SK-N-SH (cell line): ENCODE measurements around the gene PRR23A. TPM values are rescaled to one million over a fixed set of nuclear protein-coding genes. Genes with fewer than 3 reads are reported as not detected.

Experiments used
- CTCF ChIA-PET: fragments of 300-600, 350-600 bp; formaldehyde crosslinking; extraction: SDS; loops from one replicate; lab custom pipeline; 2021; lab: Yijun Ruan, JAX
- POLR2A ChIA-PET: fragments of 350-600 bp; sonication (Branson Sonifier 250); formaldehyde crosslinking; extraction: SDS; loops from one replicate; lab custom pipeline; 2020; ENCODE audit warnings: antibody characterized with exemption, inconsistent platforms; lab: Yijun Ruan, JAX
- DNase-seq: peaks from one replicate; pipeline ENCODE4 v3.0.0; 2012
- H2AFZ ChIP-seq: fragments of 200-600 bp; sonication (generic); 2 replicates; pipeline ENCODE4 v1.8.1; 2016; ENCODE audit warnings: antibody characterized with exemption, mild to moderate bottlenecking, low read depth
- H3F3A ChIP-seq: fragments of 200-600 bp; sonication (generic); replicated peaks from 2 replicates; pipeline ENCODE3; 2016; ENCODE audit warnings: antibody characterized with exemption, mild to moderate bottlenecking; ENCODE audit not compliant: insufficient read depth
- H3K27ac ChIP-seq, 2 experiments: fragments of 200-500 bp in 1 of 2; fragments of 200-600 bp in 1 of 2; sonication (Bioruptor generic) in 1 of 2; sonication (generic), shearing (Covaris generic) in 1 of 2; 2 replicates each; pipeline versions ENCODE4 v1.5.1 to v1.6.1; 2014 to 2016; ENCODE audit warnings: low read depth in 2 of 2, inconsistent platforms in 1 of 2, low read length in 1 of 2, mild to moderate bottlenecking in 1 of 2, mixed read lengths in 1 of 2
- H3K27me3 ChIP-seq: fragments of 200-600 bp; sonication (generic), shearing (Covaris generic); 2 replicates; pipeline ENCODE4 v1.6.1; 2016; ENCODE audit warnings: mixed run types; ENCODE audit not compliant: insufficient read depth
- H3K36me3 ChIP-seq, 2 experiments: fragments of 200-500 bp in 1 of 2; fragments of 200-600 bp in 1 of 2; sonication (Bioruptor generic) in 1 of 2; sonication (generic) in 1 of 2; replicated peaks in 1 of 2; 2 replicates each; pipeline versions ENCODE3 to v1.5.1; 2014 to 2016; ENCODE audit warnings: low read length in 1 of 2, mild to moderate bottlenecking in 1 of 2; ENCODE audit not compliant: insufficient read depth in 2 of 2, control insufficient read depth in 1 of 2
- H3K4me1 ChIP-seq, 2 experiments: fragments of 200-500 bp in 1 of 2; fragments of 200-600 bp in 1 of 2; sonication (Bioruptor generic) in 1 of 2; sonication (generic), shearing (Covaris generic) in 1 of 2; 2 replicates each; pipeline versions ENCODE4 v1.5.1 to v1.6.1; 2014 to 2016; ENCODE audit warnings: low read depth in 1 of 2, low read length in 1 of 2, mixed run types in 1 of 2; ENCODE audit not compliant: insufficient read depth in 2 of 2, control insufficient read depth in 1 of 2
- H3K4me2 ChIP-seq: fragments of 200-600 bp; sonication (generic), shearing (Covaris generic); 2 replicates; pipeline ENCODE4 v1.6.1; 2017; ENCODE audit warnings: mixed run types
- H3K4me3 ChIP-seq, 2 experiments: fragments of 200-500 bp in 1 of 2; fragments of 200-600 bp in 1 of 2; sonication (Bioruptor generic) in 1 of 2; sonication (generic), shearing (Covaris generic) in 1 of 2; 2 replicates each; pipeline versions ENCODE4 v1.5.1 to v1.8.1; 2014 to 2016; ENCODE audit warnings: low read depth in 2 of 2, inconsistent platforms in 1 of 2, low read length in 1 of 2, mild to moderate bottlenecking in 1 of 2, mixed read lengths in 1 of 2, moderate library complexity in 1 of 2
- H3K79me2 ChIP-seq: fragments of 200-600 bp; sonication (generic); 2 replicates; pipeline ENCODE4 v1.8.1; 2017; ENCODE audit warnings: mild to moderate bottlenecking; ENCODE audit not compliant: insufficient read depth
- H3K9ac ChIP-seq: fragments of 200-600 bp; sonication (generic); 2 replicates; pipeline ENCODE4 v1.6.1; 2017; ENCODE audit warnings: mixed run types
- H3K9me2 ChIP-seq: fragments of 200-600 bp; sonication (generic); 2 replicates; pipeline ENCODE4 v1.6.1; 2017; ENCODE audit warnings: mixed run types
- H3K9me3 ChIP-seq: fragments of 200-600 bp; sonication (generic); 2 replicates; pipeline ENCODE4 v1.6.1; 2017; ENCODE audit warnings: mixed run types, mild to moderate bottlenecking, moderate library complexity
- H4K20me1 ChIP-seq: fragments of 200-600 bp; sonication (generic); 2 replicates; pipeline ENCODE4 v1.6.1; 2017; ENCODE audit warnings: mild to moderate bottlenecking, mixed run types; ENCODE audit not compliant: insufficient read depth
- GATA2 ChIP-seq: sonication (generic); formaldehyde crosslinking; IDR thresholded peaks from 2 replicates; pipeline ENCODE4 v1.5.0; 2020; ENCODE audit warnings: mild to moderate bottlenecking, missing genetic modification reagents
- RFX5 ChIP-seq: IDR thresholded peaks from 2 replicates; pipeline ENCODE4 v1.6.1; 2012; ENCODE audit warnings: mild to moderate bottlenecking, improper control_type of control experiment, low read length
- RXRA ChIP-seq: IDR thresholded peaks from 2 replicates; pipeline ENCODE4 v1.4.0; 2012; ENCODE audit warnings: low read depth, mild to moderate bottlenecking, borderline replicate concordance
- SMC3 ChIP-seq: IDR thresholded peaks from 2 replicates; pipeline ENCODE4 v1.6.1; 2012; ENCODE audit warnings: low read depth, low read length, improper control_type of control experiment
- WGBS: methylation state at CpG from one replicate; pipeline ENCODE4 v1.1.6; 2017; ENCODE audit warnings: low lambda C conversion rate; 5-methylcytosine and 5-hydroxymethylcytosine counted together
- polyA plus RNA-seq, 3 experiments: library from polyadenylated mRNA; depleted of rRNA; stranded (reverse); fragments of >200 nt; gene quantifications; 2 replicates each; pipeline ENCODE4 v1.2.3, GENCODE V29; 2012
- TF ChIP-seq, protein P1 (sequence below): fragments of 150-350 bp; IDR thresholded peaks from 2 replicates; pipeline ENCODE4 v1.6.1; 2016; ENCODE audit warnings: mild to moderate bottlenecking, low read depth, low read length
- TF ChIP-seq, protein P2 (sequence below): fragments of 200-600 bp; sonication (generic); IDR thresholded peaks from 2 replicates; pipeline ENCODE4 v1.6.1; 2017; ENCODE audit warnings: antibody characterized with exemption, mild to moderate bottlenecking, moderate library complexity

Gene PRR23A
- polyA plus RNA-seq (2012; rRNA removed) = not detected in 2 replicates
- polyA plus RNA-seq (2012; cell fraction: cytosol; rRNA removed) = not detected in 2 replicates
- polyA plus RNA-seq (2012; cell fraction: nucleus; rRNA removed) = not detected in 2 replicates

DNA sequence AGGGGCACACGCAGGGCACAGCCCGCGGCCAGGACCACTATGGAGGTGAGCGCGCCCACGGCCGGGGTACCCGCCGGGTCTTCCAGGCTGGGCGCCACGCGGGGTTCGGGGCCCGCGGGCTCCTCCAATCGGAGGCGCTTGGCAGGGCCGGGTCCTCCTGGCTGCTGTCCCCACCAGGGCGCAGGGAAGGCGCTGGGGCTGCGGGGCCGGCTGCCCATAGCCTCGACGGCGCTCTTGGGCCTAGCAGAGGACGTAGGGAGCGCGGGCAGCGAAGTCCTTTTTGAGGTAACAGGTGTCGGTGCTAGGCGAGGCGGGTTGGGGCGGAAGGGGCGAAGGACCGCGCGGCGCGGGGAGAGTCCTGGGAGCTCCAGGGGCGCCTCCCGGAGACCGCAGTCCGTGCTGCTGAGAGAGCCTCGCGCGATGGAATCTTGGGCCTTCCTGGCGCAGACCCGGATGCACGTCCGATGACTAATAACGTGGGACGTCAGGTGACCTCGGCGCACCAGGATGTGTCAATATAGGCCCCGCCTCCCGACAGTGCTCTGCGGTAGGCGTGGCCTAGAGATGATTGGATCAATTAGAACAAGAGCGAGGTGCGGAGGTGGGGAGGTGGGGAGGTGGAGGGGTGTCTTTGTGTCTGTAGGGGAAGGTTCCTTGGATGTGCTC is at the start of gene PRR23A:
TSS of gene PRR23A (minus strand) at position 218 of the 666 bp plus-strand sequence. CDS start at position 218, 0 bp downstream.
- CTCF ChIA-PET = no interaction called here
- WGBS = 80% methylated on average over 28 of the region's 60 CpGs
- no peaks in the 10 kb centered on the region for H3K36me3 ChIP-seq
- H3K9me3 ChIP-seq = no peaks in the 10 kb centered on the region
- no peaks in the 10 kb centered on the region for H4K20me1 ChIP-seq
- no peaks in the 10 kb centered on the region for H3K4me1 ChIP-seq
- H3K27ac ChIP-seq = no peak within 1 kb of the TSS
- no peaks in the 10 kb centered on the region for H3F3A ChIP-seq
- POLR2A ChIA-PET = no interaction called here
- H3K9me2 ChIP-seq = no peaks in the 10 kb centered on the region
- H3K4me2 ChIP-seq = no peak within 1 kb of the TSS
- DNase-seq = no peak
- no peaks in the 10 kb centered on the region for H3K27me3 ChIP-seq
- H3K79me2 ChIP-seq = no peaks in the 10 kb centered on the region
- H3K9ac ChIP-seq = no peak within 1 kb of the TSS
- no peak within 1 kb of the TSS for H3K4me3 ChIP-seq
- H2AFZ ChIP-seq = no peak within 1 kb of the TSS
- TF ChIP-seq RFX5 = no peak

DNA sequence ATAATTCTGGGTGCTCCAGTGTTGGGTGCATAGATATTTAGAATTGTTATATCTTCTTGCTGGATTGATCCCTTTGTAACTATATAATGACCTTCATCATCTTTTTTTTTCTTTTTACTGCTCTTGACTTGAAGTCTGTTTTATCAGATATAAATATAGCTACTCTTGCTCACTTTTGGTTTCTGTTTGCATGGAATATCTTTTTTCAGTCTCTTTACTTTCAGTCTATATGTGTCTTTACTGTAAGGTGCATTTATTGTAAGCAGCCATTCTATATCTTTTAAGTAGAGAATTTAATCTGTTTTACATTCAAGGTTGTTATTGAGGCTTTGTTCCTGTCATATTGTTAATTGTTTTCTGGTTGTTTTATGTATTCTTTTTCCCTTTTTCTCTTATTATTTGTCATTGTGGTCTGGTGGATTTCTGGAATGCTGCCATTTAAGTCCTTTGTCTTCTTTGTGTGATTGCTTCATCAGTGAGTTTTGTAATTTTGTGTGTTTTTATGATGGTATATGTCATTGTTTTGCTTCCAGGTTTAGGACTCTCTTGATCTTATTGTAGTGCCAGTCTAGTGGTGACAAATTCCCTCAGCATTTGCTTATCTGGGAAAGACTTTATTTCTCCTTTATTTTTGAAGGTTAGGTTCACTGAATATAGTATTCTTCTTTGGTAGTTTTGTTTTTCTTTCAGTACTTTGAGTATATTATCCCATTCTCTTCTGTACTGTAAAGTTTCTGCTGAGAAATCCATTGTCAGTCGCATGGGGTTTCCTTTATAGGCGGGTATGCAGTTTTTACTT is 46.9 kb upstream of the PRR23A start:
- DNase-seq = no peak
- ChIA-PET POLR2A (no interaction called here), CTCF (no interaction called here)
- Histone ChIP-seq H3K9ac (no peak overlapping the region), H3K27ac (no peak overlapping the region), H4K20me1 (no peaks in the 10 kb centered on the region), H3K4me3 (no peak overlapping the region), H3K27me3 (no peaks in the 10 kb centered on the region), H3K9me3 (no peaks in the 10 kb centered on the region), H3K79me2 (no peaks in the 10 kb centered on the region), H3K36me3 (no peaks in the 10 kb centered on the region), H2AFZ (no peak overlapping the region), H3K4me2 (no peak overlapping the region), H3F3A (no peaks in the 10 kb centered on the region), H3K4me1 (no peaks in the 10 kb centered on the region), H3K9me2 (no peaks in the 10 kb centered on the region)
- TF ChIP-seq SMC3 = no peak
- TF ChIP-seq, protein P1, sequence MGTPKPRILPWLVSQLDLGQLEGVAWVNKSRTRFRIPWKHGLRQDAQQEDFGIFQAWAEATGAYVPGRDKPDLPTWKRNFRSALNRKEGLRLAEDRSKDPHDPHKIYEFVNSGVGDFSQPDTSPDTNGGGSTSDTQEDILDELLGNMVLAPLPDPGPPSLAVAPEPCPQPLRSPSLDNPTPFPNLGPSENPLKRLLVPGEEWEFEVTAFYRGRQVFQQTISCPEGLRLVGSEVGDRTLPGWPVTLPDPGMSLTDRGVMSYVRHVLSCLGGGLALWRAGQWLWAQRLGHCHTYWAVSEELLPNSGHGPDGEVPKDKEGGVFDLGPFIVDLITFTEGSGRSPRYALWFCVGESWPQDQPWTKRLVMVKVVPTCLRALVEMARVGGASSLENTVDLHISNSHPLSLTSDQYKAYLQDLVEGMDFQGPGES = no peak
- TF ChIP-seq GATA2 (CRISPR knock-in tag) = no peak
- TF ChIP-seq RFX5 = no peak
- 1% methylated on average over 2 of the region's 2 CpGs for WGBS

DNA sequence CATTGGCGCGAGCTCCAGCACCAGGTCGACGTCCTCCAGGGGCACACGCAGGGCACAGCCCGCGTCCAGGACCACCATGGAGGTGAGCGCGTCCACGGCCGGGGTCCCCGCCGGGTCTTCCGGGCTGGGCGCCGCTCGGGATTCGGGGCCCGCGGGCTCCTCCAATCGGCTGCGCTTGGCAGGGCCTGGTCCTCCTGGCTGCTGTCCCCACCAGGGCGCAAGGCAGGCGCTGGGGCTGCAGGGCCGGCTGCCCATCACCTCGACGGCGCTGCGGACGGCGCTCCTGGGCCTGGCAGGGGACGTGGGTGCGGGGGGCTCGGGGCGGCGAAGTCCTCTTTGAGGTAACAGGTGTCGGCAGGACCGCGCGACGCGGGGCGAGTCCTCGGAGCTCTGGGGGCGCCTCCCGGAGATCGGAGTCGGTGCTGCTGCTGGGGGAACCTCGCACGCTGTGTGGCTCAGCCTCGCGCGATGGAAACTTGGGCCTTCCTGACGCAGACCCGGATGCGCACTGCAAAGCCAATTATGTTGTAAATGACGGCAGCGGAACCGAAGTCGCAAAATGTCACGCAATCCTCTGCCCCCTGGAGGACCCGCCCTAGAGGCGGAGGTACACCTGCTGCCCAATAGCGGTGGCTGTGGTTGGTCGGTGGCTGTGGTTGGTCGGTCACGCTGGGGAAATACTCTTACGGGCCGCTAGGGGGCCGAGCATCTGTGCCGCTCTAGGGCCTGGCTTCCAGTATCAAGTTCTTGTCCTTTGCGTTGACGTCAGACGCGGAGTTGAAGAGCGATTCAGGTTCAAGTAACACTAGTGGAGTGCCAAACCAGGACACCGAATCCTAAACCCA is 38.5 kb upstream of the PRR23A start, which contains the start of gene PRR23C:
TSS of gene PRR23C (minus strand) at position 527 of the 845 bp plus-strand sequence. CDS start at position 255, 272 bp downstream.
- H3K4me1 ChIP-seq = no peaks in the 10 kb centered on the region
- H3K27ac ChIP-seq = no peak within 1 kb of the TSS
- no peaks in the 10 kb centered on the region for H3K9me3 ChIP-seq
- H3K79me2 ChIP-seq = no peaks in the 10 kb centered on the region
- no peak for TF ChIP-seq RXRA
- TF ChIP-seq SMC3 = no peak
- TF ChIP-seq, protein P2, sequence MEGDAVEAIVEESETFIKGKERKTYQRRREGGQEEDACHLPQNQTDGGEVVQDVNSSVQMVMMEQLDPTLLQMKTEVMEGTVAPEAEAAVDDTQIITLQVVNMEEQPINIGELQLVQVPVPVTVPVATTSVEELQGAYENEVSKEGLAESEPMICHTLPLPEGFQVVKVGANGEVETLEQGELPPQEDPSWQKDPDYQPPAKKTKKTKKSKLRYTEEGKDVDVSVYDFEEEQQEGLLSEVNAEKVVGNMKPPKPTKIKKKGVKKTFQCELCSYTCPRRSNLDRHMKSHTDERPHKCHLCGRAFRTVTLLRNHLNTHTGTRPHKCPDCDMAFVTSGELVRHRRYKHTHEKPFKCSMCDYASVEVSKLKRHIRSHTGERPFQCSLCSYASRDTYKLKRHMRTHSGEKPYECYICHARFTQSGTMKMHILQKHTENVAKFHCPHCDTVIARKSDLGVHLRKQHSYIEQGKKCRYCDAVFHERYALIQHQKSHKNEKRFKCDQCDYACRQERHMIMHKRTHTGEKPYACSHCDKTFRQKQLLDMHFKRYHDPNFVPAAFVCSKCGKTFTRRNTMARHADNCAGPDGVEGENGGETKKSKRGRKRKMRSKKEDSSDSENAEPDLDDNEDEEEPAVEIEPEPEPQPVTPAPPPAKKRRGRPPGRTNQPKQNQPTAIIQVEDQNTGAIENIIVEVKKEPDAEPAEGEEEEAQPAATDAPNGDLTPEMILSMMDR = peak; percentile 23; the same call in 1 of the 2 replicates
- H3F3A ChIP-seq = no peaks in the 10 kb centered on the region
- DNase-seq = peak; percentile 39
- no peaks in the 10 kb centered on the region for H3K36me3 ChIP-seq
- H4K20me1 ChIP-seq = no peaks in the 10 kb centered on the region
- no peak within 1 kb of the TSS for H3K4me3 ChIP-seq
- 73% methylated on average over 30 of the region's 77 CpGs for WGBS
- no peak within 1 kb of the TSS for H3K9ac ChIP-seq
- no peaks in the 10 kb centered on the region for H3K27me3 ChIP-seq
- no peak within 1 kb of the TSS for H3K4me2 ChIP-seq
- ChIA-PET POLR2A (no interaction called here), CTCF (no interaction called here)
- H3K9me2 ChIP-seq = no peaks in the 10 kb centered on the region
- no peak within 1 kb of the TSS for H2AFZ ChIP-seq
